ENCODE data around the gene POLR1A. TPM values are rescaled to one million over a fixed set of nuclear protein-coding genes. Genes with fewer than 3 reads are reported as not detected.

POLR1A gene
- total RNA-seq, 1 experiment from 2014 or later, result 29.7 TPM

GRCh38 chr2:86066915-86067314 lies 38.8 kb downstream of the POLR1A start:
- H3K79me2 ChIP-seq (ENCODE audit: low read depth), result peaks cover 14% of the 10 kb centered on the region
- H3K27ac ChIP-seq, result no peak overlapping the region
- no peak overlapping the region for H3K4me2 ChIP-seq
- ChIA-PET POLR2A (ENCODE audit: unreplicated experiment) (no interaction called here), CTCF (no interaction called here)
- H3K9me2 ChIP-seq (ENCODE audit: insufficient read depth), result no peaks in the 10 kb centered on the region
- H4K20me1 ChIP-seq (ENCODE audit: insufficient read depth), result no peaks in the 10 kb centered on the region
- H3F3A ChIP-seq (ENCODE audit: insufficient read depth, low read depth), result peaks cover 44% of the 10 kb centered on the region
- intact Hi-C loops (cut with micrococcal nuclease; ENCODE audit: unreplicated experiment), result no loop called here
- no peak overlapping the region for H3K4me3 ChIP-seq
- H3K4me1 ChIP-seq (replicated peaks; ENCODE audit: insufficient read depth), result peaks cover 38% of the 10 kb centered on the region
- TF ChIP-seq EZH2 (IDR thresholded peaks at IDR 0.05; ENCODE audit: low read depth) (no peak), CTCF (conservative IDR thresholded peaks at IDR 0.05) (no peak)
- H3K36me3 ChIP-seq (ENCODE audit: low read depth), result peaks cover 58% of the 10 kb centered on the region
- H3K27me3 ChIP-seq (ENCODE audit: insufficient read depth, low read depth), result no peaks in the 10 kb centered on the region
- H3K9me3 ChIP-seq (ENCODE audit: insufficient read depth, low read depth), result no peaks in the 10 kb centered on the region
- no peak for DNase-seq
- H2AFZ ChIP-seq, result no peak overlapping the region
- BruUV-seq (replicated peaks), result no TSS peak

DNA sequence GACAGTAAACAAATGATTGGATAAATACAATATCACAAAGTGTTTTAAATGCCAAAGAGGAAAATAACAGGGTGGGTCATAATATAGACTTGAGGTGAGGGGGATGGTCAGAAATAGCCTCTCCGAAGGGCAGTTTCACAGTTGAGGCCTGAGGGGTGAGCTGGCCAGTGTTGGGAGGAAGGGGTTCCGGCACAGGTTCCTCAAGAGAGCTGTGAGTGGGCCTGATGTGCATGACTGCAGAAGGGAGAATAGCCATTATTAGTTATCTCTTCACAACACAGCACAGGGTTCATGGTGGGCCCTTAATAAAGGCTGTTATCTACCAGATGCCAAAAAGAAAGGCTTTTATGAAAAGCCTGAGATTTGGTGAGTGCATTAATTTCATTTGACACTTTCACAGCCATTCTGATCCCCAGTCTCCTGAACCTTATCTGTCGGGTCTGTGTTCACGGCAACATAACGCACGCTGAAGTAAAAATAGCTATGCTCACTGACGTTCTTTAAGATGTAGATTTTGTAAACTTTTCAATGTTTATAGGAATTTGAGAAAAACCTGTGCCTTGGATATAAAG lies 39.6 kb downstream of the POLR1A start:
- H3K27me3 ChIP-seq (ENCODE audit: insufficient read depth, low read depth), result no peaks in the 10 kb centered on the region
- CTCF ChIA-PET, result no interaction called here
- no peaks in the 10 kb centered on the region for H3K9me3 ChIP-seq (ENCODE audit: insufficient read depth, low read depth)
- peak overlapping the region; percentile 80; the same call in 1 of the 2 replicates for H3K27ac ChIP-seq
- H4K20me1 ChIP-seq (ENCODE audit: insufficient read depth), result no peaks in the 10 kb centered on the region
- POLR2A ChIA-PET (ENCODE audit: unreplicated experiment), result no interaction called here
- no TSS peak for BruUV-seq (replicated peaks)
- H3K36me3 ChIP-seq (ENCODE audit: low read depth), result peaks cover 64% of the 10 kb centered on the region
- peaks cover 46% of the 10 kb centered on the region for H3K4me1 ChIP-seq (replicated peaks; ENCODE audit: insufficient read depth)
- H2AFZ ChIP-seq, result no peak overlapping the region
- no peak for DNase-seq
- peaks cover 47% of the 10 kb centered on the region for H3F3A ChIP-seq (ENCODE audit: insufficient read depth, low read depth)
- intact Hi-C loops (cut with micrococcal nuclease; ENCODE audit: unreplicated experiment), result no loop called here
- TF ChIP-seq EZH2 (IDR thresholded peaks at IDR 0.05; ENCODE audit: low read depth) (no peak), CTCF (conservative IDR thresholded peaks at IDR 0.05) (no peak)
- no peak overlapping the region for H3K4me2 ChIP-seq
- no peaks in the 10 kb centered on the region for H3K9me2 ChIP-seq (ENCODE audit: insufficient read depth)
- no peak overlapping the region for H3K4me3 ChIP-seq
- H3K79me2 ChIP-seq (ENCODE audit: low read depth), result peaks cover 14% of the 10 kb centered on the region

DNA sequence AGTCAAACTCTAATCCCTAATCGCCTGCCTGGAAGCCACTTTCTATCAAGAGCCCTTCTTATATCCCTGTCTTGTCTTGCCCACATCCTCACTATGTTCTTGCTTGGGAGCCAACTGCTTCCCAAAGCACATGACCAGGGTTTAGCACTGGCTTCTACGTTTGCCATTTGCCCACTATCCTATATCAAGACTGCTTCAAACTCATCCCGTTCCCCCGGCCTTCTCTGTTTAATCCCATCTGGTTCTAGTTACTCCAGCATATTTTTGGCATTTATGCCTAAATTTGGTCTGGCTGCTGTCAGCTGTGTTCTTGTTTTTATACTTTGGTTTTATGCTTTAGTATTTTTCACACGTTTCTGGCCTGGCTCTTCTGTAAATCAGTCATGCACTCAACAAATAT lies 40.2 kb downstream of the POLR1A start:
- DNase-seq, result no peak
- intact Hi-C loops (cut with micrococcal nuclease; ENCODE audit: unreplicated experiment), result no loop called here
- Histone ChIP-seq H3F3A (ENCODE audit: insufficient read depth, low read depth) (peaks cover 53% of the 10 kb centered on the region), H3K9me3 (ENCODE audit: insufficient read depth, low read depth) (no peaks in the 10 kb centered on the region), H3K4me2 (no peak overlapping the region), H2AFZ (no peak overlapping the region), H3K9me2 (ENCODE audit: insufficient read depth) (no peaks in the 10 kb centered on the region), H4K20me1 (ENCODE audit: insufficient read depth) (no peaks in the 10 kb centered on the region), H3K4me1 (replicated peaks; ENCODE audit: insufficient read depth) (peaks cover 52% of the 10 kb centered on the region), H3K27ac (peak overlapping the region; percentile 80; the same call in 1 of the 2 replicates), H3K79me2 (ENCODE audit: low read depth) (peaks cover 16% of the 10 kb centered on the region), H3K36me3 (ENCODE audit: low read depth) (peaks cover 69% of the 10 kb centered on the region), H3K27me3 (ENCODE audit: insufficient read depth, low read depth) (no peaks in the 10 kb centered on the region), H3K4me3 (no peak overlapping the region)
- BruUV-seq (replicated peaks), result no TSS peak
- ChIA-PET CTCF (no interaction called here), POLR2A (ENCODE audit: unreplicated experiment) (no interaction called here)
- TF ChIP-seq CTCF (conservative IDR thresholded peaks at IDR 0.05), result no peak
- no peak for TF ChIP-seq EZH2 (IDR thresholded peaks at IDR 0.05; ENCODE audit: low read depth)

Data from PC-9 (cell line).